ENCODE results near the gene SUPT20H.

Gene SUPT20H

GRCh38 chr13:37106642-37107041 lies 47.2 kb upstream of the SUPT20H start:
- Histone ChIP-seq H3K36me3 (ENCODE audit: control insufficient read depth, insufficient read depth, low read length) (no peaks in the 10 kb centered on the region), H3K9ac (no peak overlapping the region), H3K4me1 (no peaks in the 10 kb centered on the region), H3K27ac (no peak overlapping the region), H3K9me3 (ENCODE audit: control insufficient read depth, low read length) (no peaks in the 10 kb centered on the region), H3K4me2 (ENCODE audit: low read length) (no peak overlapping the region), H3K27me3 (ENCODE audit: control insufficient read depth, insufficient read depth, low read length) (no peaks in the 10 kb centered on the region), H3K4me3 (ENCODE audit: low read depth, low read length) (no peak overlapping the region), H3K79me2 (no peaks in the 10 kb centered on the region), H2AFZ (no peak overlapping the region)
- no peak for TF ChIP-seq CTCF (IDR thresholded peaks at IDR 0.05)

GRCh38 chr13:37105251-37105714 lies 45.8 kb upstream of the SUPT20H start, which contains the start of gene CSNK1A1L:
Gene CSNK1A1L, minus strand, starts transcription at chr13:37105664. Its CDS starts 408 bp downstream, at chr13:37105256.
- Histone ChIP-seq H3K4me3 (ENCODE audit: low read depth, low read length) (no peak within 1 kb of the TSS), H2AFZ (no peak within 1 kb of the TSS), H3K9ac (no peak within 1 kb of the TSS), H3K79me2 (no peaks in the 10 kb centered on the region), H3K27me3 (ENCODE audit: control insufficient read depth, insufficient read depth, low read length) (no peaks in the 10 kb centered on the region), H3K27ac (no peak within 1 kb of the TSS), H3K9me3 (ENCODE audit: control insufficient read depth, low read length) (no peaks in the 10 kb centered on the region), H3K4me1 (no peaks in the 10 kb centered on the region), H3K36me3 (ENCODE audit: control insufficient read depth, insufficient read depth, low read length) (no peaks in the 10 kb centered on the region), H3K4me2 (ENCODE audit: low read length) (no peak within 1 kb of the TSS)
- TF ChIP-seq CTCF (IDR thresholded peaks at IDR 0.05): no peak

- H3K36me3 ChIP-seq (ENCODE audit: control insufficient read depth, insufficient read depth, low read length): no peaks in the 10 kb centered on the region
- no peak overlapping the region for H2AFZ ChIP-seq
- H3K27ac ChIP-seq: no peak overlapping the region
- H3K9me3 ChIP-seq (ENCODE audit: control insufficient read depth, low read length): no peaks in the 10 kb centered on the region
- H3K4me1 ChIP-seq: no peaks in the 10 kb centered on the region
- no peak overlapping the region for H3K9ac ChIP-seq
- H3K4me3 ChIP-seq (ENCODE audit: low read depth, low read length): no peak overlapping the region
- H3K4me2 ChIP-seq (ENCODE audit: low read length): no peak overlapping the region
- no peak for TF ChIP-seq CTCF (IDR thresholded peaks at IDR 0.05)
- no peaks in the 10 kb centered on the region for H3K79me2 ChIP-seq
- H3K27me3 ChIP-seq (ENCODE audit: control insufficient read depth, insufficient read depth, low read length): no peaks in the 10 kb centered on the region
These were observed 43.4 kb upstream of the SUPT20H start for GRCh38 chr13:37102896-37103295.

- Histone ChIP-seq H3K27ac (no peak overlapping the region), H3K27me3 (ENCODE audit: control insufficient read depth, insufficient read depth, low read length) (no peaks in the 10 kb centered on the region), H2AFZ (no peak overlapping the region), H3K4me3 (ENCODE audit: low read depth, low read length) (no peak overlapping the region), H3K9me3 (ENCODE audit: control insufficient read depth, low read length) (no peaks in the 10 kb centered on the region), H3K4me1 (no peaks in the 10 kb centered on the region), H3K36me3 (ENCODE audit: control insufficient read depth, insufficient read depth, low read length) (no peaks in the 10 kb centered on the region), H3K9ac (no peak overlapping the region), H3K4me2 (ENCODE audit: low read length) (no peak overlapping the region), H3K79me2 (no peaks in the 10 kb centered on the region)
- TF ChIP-seq CTCF (IDR thresholded peaks at IDR 0.05): no peak
These were observed 41.7 kb upstream of the SUPT20H start for GRCh38 chr13:37101201-37101600.

GRCh38 chr13:37100731-37101130 lies 41.2 kb upstream of the SUPT20H start:
- no peaks in the 10 kb centered on the region for H3K9me3 ChIP-seq (ENCODE audit: control insufficient read depth, low read length)
- H3K79me2 ChIP-seq: no peaks in the 10 kb centered on the region
- no peaks in the 10 kb centered on the region for H3K4me1 ChIP-seq
- no peaks in the 10 kb centered on the region for H3K36me3 ChIP-seq (ENCODE audit: control insufficient read depth, insufficient read depth, low read length)
- no peaks in the 10 kb centered on the region for H3K27me3 ChIP-seq (ENCODE audit: control insufficient read depth, insufficient read depth, low read length)
- H3K4me2 ChIP-seq (ENCODE audit: low read length): no peak overlapping the region
- no peak overlapping the region for H3K27ac ChIP-seq
- no peak overlapping the region for H2AFZ ChIP-seq
- TF ChIP-seq CTCF (IDR thresholded peaks at IDR 0.05): no peak
- H3K9ac ChIP-seq: no peak overlapping the region
- H3K4me3 ChIP-seq (ENCODE audit: low read depth, low read length): no peak overlapping the region
